GM19351 (cell line): ENCODE measurements around the gene SH3BGR.
"Not testable (repeated sequence)": the region's sequence is repeated elsewhere in the genome, so short reads cannot be mapped to it uniquely, and the experiment has no call there.

Source experiments
- ATAC-seq: cut with Tn5 transposase; IDR thresholded peaks from one replicate; pipeline ENCODE4 v1.9.1; 2021; ENCODE audit warnings: mild to moderate bottlenecking, moderate library complexity; ENCODE audit not compliant: unreplicated experiment

Gene SH3BGR

GRCh38 chr21:39540367-39540766, 88.6 kb downstream of the SH3BGR start:
- not testable (repeated sequence) for ATAC-seq

- ATAC-seq = no peak
Observed at GRCh38 chr21:39542736-39543135, 91.0 kb downstream of the SH3BGR start.

- ATAC-seq = no peak
Observed at GRCh38 chr21:39546522-39546921, 94.8 kb downstream of the SH3BGR start.

- ATAC-seq = no peak
Observed at GRCh38 chr21:39552856-39553255, 101.1 kb downstream of the SH3BGR start.

GRCh38 chr21:39553331-39553730, 101.6 kb downstream of the SH3BGR start:
- no peak for ATAC-seq

- ATAC-seq = no peak
Observed at GRCh38 chr21:39555911-39556590, 104.3 kb downstream of the SH3BGR start.

GRCh38 chr21:39559511-39559910, 107.7 kb downstream of the SH3BGR start:
- ATAC-seq = no peak

GRCh38 chr21:39561140-39561539, 109.4 kb downstream of the SH3BGR start:
- no peak for ATAC-seq

GRCh38 chr21:39562791-39563770, 111.3 kb downstream of the SH3BGR start:
- no peak for ATAC-seq

- no peak for ATAC-seq
Observed at GRCh38 chr21:39564200-39564599, 112.4 kb downstream of the SH3BGR start.
